Measurements from ENCODE around the gene SLC22A9.
"Not testable (repeated sequence)": the region's sequence is repeated elsewhere in the genome, so short reads cannot be mapped to it uniquely, and the experiment has no call there.

Gene SLC22A9

DNA sequence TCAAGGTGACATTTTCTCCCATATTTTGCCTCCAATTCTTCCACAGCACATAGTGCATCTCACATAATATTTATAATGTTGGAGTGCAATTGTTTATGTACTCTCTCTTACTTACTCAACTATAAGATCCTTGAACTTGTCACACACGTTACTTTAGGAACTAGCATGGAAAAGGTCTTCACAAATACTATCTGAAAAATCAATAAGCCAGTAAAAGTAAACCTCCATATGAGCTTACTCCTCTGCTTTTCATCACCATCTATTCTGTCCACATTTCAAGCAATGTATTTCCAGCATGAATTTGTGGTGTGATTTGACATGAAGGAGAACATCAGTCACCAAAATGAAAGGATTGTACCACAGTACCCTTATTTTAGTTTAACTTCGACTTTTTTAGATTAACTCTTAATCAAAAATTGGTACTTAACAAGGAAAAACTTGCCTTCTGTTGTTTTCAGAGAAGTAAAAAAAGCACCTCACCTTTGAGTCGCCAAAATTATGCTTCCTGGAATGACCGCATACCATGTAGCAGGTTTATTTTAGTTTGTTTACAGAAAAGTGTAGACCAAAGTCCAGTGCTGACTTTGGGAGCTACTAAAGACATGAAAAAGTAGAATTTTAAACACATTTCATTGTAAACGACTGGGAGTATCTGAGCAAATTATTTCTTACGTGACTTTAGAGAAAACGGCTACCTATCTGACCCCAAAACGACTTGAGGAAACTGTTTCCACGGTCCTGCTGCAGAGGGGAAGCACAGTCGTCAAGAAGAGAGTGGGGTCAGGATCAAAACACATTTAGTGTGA is at the start of gene SLC22A9:
Gene SLC22A9, plus strand, starts transcription at position 621 of the 806 bp plus-strand sequence. CDS start 272 bp downstream, outside the sequence.
- in situ Hi-C loops (cut with HindIII; ENCODE audit: low pct_ligation_motif_present, low pct_unique_long_range_greater_than_20kb, low sequenced_read_pairs): no loop called here
- DNase-seq: no peak

- no peak for DNase-seq
- in situ Hi-C loops (cut with HindIII; ENCODE audit: low pct_ligation_motif_present, low pct_unique_long_range_greater_than_20kb, low sequenced_read_pairs): no loop called here
Observed at GRCh38 chr11:63321723-63322122, 47.9 kb upstream of the SLC22A9 start.

DNA sequence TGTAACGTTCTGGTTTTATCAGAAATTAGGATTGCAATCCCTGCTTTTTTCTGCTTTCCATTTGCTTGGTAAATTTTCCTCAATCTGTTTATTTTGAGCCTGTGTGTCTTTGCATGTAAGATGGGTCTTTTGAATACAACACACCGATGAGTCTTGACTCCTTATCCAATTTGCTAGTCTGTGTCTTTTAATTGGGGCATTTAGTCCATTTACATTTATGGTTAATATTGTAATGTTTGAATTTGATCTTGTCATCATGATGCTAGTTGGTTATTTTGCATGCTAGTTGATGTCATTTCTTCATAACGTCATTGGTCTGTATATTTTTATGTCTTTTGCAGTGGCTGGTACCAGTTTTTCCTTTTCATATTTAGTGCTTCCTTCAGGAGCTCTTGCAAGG is 34.5 kb upstream of the SLC22A9 start:
- in situ Hi-C loops (cut with HindIII; ENCODE audit: low pct_ligation_motif_present, low pct_unique_long_range_greater_than_20kb, low sequenced_read_pairs): not testable (repeated sequence)

GRCh38 chr11:63337070-63337469 is 32.5 kb upstream of the SLC22A9 start:
- no peak for DNase-seq
- in situ Hi-C loops (cut with HindIII; ENCODE audit: low pct_ligation_motif_present, low pct_unique_long_range_greater_than_20kb, low sequenced_read_pairs): no loop called here

More for the DNA sequence above, 34.5 kb upstream of the SLC22A9 start:
- not testable (repeated sequence) for DNase-seq

DNA sequence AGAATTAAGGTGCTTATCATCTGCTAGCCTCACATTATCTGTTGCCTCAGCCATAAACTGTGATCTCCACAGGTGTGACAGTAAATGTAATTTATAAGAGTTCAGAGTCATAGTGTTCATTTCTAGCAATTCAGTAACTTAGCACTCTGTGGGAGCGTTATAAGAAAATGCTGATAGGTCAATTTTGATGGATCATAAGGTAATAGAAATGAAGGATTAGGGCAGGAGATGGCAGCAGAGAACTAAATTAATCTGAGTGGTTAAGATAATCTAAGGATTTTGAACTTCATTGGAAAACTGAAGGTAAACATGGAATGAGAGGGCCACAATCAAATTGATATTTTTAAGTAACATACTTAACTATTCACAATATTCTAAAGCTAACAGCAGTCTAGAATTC is 26.5 kb upstream of the SLC22A9 start:
- in situ Hi-C loops (cut with HindIII; ENCODE audit: low pct_ligation_motif_present, low pct_unique_long_range_greater_than_20kb, low sequenced_read_pairs): no loop called here
- no peak for DNase-seq

DNA sequence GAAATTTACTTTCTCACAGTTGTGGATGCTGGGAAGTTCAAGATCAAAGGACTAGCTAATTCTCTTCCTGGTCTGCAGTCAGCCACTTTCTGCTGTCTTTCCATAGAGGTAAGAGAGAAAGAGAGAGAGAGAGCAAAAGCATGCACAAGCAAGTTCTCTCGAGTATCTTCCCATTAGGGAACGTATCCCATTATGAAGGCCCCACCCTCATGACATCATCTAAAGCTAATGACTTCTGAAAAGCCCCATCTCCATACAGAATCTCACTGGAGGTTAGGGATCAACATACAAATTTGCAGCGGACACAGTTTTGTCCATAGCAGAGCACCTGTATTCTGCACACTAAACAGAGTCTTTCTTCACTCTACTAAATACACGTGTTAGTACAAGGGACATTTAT is 17.4 kb upstream of the SLC22A9 start:
- in situ Hi-C loops (cut with HindIII; ENCODE audit: low pct_ligation_motif_present, low pct_unique_long_range_greater_than_20kb, low sequenced_read_pairs): no loop called here
- DNase-seq: no peak

GRCh38 chr11:63362196-63362793 is 7.3 kb upstream of the SLC22A9 start:
- DNase-seq: no peak
- in situ Hi-C loops (cut with HindIII; ENCODE audit: low pct_ligation_motif_present, low pct_unique_long_range_greater_than_20kb, low sequenced_read_pairs): no loop called here

- no peak for DNase-seq
- in situ Hi-C loops (cut with HindIII; ENCODE audit: low pct_ligation_motif_present, low pct_unique_long_range_greater_than_20kb, low sequenced_read_pairs): no loop called here
Observed at GRCh38 chr11:63369971-63370588, 495 bp downstream of the SLC22A9 start.

DNA sequence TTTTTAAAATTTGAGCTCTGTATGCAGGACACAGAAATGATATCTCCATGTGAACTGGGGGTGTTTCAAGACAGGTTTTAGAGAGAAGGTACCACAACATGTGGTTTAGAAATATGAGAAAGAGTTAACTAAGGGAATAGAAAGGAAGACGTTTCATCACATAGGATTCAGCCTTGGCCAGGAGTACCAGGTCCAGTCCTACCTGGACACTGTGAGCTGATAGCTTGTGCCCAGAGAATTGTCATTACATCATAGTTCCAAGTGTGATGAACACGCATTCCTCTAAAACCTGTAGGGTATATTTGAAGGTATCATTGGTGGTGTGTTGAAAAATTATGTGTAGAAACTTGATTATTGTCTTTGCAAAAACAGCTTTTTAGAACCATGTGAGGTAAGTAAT is 1.8 kb downstream of the SLC22A9 start:
- in situ Hi-C loops (cut with HindIII; ENCODE audit: low pct_ligation_motif_present, low pct_unique_long_range_greater_than_20kb, low sequenced_read_pairs): no loop called here

DNA sequence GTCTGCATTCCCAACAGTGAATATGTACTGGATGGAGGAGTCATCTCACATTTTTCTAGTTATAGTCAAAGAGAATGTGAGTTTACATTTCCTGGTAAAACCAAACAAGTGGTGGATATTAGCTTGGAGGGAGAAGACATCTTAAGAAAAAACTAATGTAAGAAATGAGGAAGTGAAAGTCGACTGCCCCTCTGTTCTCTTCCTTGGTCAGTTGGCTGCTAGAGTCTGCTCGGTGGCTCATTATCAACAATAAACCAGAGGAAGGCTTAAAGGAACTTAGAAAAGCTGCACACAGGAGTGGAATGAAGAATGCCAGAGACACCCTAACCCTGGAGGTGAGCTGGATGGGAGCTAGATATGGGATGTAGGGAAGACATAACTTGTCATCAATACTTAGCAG is 5.8 kb downstream of the SLC22A9 start:
- no peak for DNase-seq
- in situ Hi-C loops (cut with HindIII; ENCODE audit: low pct_ligation_motif_present, low pct_unique_long_range_greater_than_20kb, low sequenced_read_pairs): no loop called here

More for the DNA sequence above, 1.8 kb downstream of the SLC22A9 start:
- no peak for DNase-seq

DNA sequence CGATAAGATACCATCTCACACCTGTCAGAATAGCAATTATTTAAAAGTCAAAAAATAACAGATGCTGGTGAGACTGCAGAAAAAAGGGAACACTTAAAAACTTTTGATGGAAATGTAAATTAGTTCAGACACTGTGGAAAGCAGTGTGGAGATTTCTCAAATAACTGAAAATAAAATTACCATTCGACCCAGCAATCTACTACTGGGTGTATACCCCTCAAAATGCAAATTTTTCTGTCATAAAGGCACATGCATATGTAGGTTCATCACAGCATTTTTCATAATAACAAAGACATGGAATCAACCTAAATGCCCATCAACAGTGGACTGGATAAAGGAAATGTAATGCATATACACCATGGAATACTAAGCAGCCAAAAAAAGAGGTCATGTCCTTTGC is 10.5 kb downstream of the SLC22A9 start:
- no peak for DNase-seq
- in situ Hi-C loops (cut with HindIII; ENCODE audit: low pct_ligation_motif_present, low pct_unique_long_range_greater_than_20kb, low sequenced_read_pairs): no loop called here

DNA sequence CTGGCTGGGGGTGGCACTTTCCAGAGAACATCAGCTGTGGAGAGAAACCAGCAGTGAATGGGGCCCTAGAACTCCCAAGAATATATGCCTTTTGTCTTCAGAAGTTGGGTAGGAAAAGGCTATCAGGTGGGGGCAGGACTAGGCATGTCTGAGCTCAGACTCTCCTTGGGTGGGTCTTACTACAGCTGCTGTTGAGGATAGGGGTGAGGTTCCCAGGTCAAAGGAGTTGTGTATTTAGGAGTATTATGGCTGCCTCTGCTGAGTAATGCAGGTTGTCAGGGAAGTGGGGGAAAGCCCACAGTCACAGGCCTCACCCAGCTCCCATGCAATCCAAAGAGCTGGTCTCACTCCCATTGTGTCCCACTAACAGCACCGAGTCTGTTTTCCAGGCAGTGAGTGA is 26.1 kb downstream of the SLC22A9 start:
- in situ Hi-C loops (cut with HindIII; ENCODE audit: low pct_ligation_motif_present, low pct_unique_long_range_greater_than_20kb, low sequenced_read_pairs): no loop called here
- DNase-seq: no peak

DNA sequence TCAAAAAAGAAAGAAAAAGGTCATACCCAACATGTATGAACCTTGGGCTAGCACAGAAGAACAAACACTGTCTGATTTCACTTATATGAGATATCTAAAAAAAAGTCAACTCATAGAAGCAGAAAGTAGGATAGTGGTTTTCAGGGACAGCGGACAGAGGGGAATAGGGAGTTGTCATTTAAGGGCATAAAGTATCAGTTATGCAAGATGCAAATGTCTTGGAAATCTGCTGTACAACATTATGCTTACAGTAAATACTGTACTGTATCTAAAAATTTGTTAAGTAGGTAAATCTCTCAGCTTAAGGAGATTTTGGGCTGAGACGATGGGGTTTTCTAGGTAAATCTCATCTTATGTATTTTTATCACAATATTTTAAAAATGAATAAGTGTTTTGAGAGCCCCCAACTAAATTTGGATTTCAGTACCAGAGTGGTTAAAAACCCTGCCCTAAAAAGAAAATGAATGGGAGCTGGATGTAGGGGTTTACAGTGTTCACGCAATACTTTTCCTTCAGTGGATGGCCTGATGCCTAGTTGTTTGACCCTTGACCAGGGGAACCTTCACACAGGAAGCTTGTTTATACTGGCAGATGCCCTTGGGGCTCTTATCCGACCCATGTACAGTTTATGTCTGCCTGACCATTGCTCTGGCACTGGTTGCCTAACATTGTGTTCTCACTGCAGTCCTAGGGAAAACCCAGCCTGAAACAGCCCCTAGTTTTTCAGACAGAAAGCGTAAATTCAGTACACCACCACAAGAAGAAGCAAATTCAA is 34.8 kb downstream of the SLC22A9 start:
- no peak for DNase-seq
- in situ Hi-C loops (cut with HindIII; ENCODE audit: low pct_ligation_motif_present, low pct_unique_long_range_greater_than_20kb, low sequenced_read_pairs): no loop called here

DNA sequence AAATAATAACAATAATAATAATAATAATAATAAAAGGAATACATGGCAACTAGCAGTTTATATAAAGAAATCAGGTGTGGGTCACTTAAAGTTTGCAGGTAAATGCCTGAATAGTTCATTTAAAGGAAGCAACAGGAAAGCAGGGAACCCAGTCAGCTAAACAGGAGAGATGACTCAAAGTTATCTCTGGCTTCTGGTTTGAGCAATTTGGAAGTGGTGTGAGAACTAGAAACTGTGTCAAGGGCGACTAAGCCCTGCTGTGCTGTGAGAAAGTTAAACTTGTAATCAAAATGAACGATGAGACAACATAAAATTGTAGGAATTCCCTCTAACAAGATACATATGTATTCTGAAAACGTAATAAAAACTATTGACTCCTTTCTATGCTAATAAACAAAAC is 35.5 kb downstream of the SLC22A9 start:
- in situ Hi-C loops (cut with HindIII; ENCODE audit: low pct_ligation_motif_present, low pct_unique_long_range_greater_than_20kb, low sequenced_read_pairs): no loop called here
- no peak for DNase-seq

- DNase-seq: no peak
- in situ Hi-C loops (cut with HindIII; ENCODE audit: low pct_ligation_motif_present, low pct_unique_long_range_greater_than_20kb, low sequenced_read_pairs): no loop called here
Observed at GRCh38 chr11:63406458-63406857, 36.9 kb downstream of the SLC22A9 start.

- DNase-seq: no peak
- in situ Hi-C loops (cut with HindIII; ENCODE audit: low pct_ligation_motif_present, low pct_unique_long_range_greater_than_20kb, low sequenced_read_pairs): no loop called here
Observed at GRCh38 chr11:63417174-63417852, 47.7 kb downstream of the SLC22A9 start.

- in situ Hi-C loops (cut with HindIII; ENCODE audit: low pct_ligation_motif_present, low pct_unique_long_range_greater_than_20kb, low sequenced_read_pairs): no loop called here
- no peak for DNase-seq
Observed at GRCh38 chr11:63427971-63428508, 58.5 kb downstream of the SLC22A9 start.

- in situ Hi-C loops (cut with HindIII; ENCODE audit: low pct_ligation_motif_present, low pct_unique_long_range_greater_than_20kb, low sequenced_read_pairs): not testable (repeated sequence)
Observed at GRCh38 chr11:63430731-63431130, 61.1 kb downstream of the SLC22A9 start.

More at GRCh38 chr11:63430731-63431130, 61.1 kb downstream of the SLC22A9 start:
- not testable (repeated sequence) for DNase-seq

Data from ACHN (cell line).